ENCODE measurements around the gene RHBDL1. TPM values are rescaled to one million over a fixed set of nuclear protein-coding genes. Genes with fewer than 3 reads are reported as not detected.

Gene RHBDL1
- total RNA-seq, 5 donors from 2014 or later (not counting 1 experiment from before 2014, with no cell fraction given) = 2.0 to 3.6 (median 2.5) TPM

Other genes with a start within 250 kb of the RHBDL1 start
- gene CAPN15, start 148.0 kb upstream of the RHBDL1 start, total RNA-seq = 10 to 100 TPM; 61.7 to 89.0 (median 82.7) TPM
- not detected for gene PRR35, start 115.3 kb upstream of the RHBDL1 start, total RNA-seq
- gene NHLRC4, start 108.7 kb upstream of the RHBDL1 start, total RNA-seq = 1 to 10 TPM; 1.3 to 5.0 (median 3.6) TPM
- 10 to 100 TPM; 38.2 to 86.9 (median 63.1) TPM for gene PIGQ, start 105.7 kb upstream of the RHBDL1 start, total RNA-seq
- 10 to 100 TPM; 14.1 to 28.0 (median 24.4) TPM for gene RAB40C, start 85.6 kb upstream of the RHBDL1 start, total RNA-seq
- gene WFIKKN1, start 44.7 kb upstream of the RHBDL1 start, total RNA-seq = 1 to 10 TPM in 3 of 5 donors, under 1 TPM in 2; 0.15 to 1.5 (median 1.0) TPM
- 10 to 100 TPM; 42.1 to 94.0 (median 87.2) TPM for gene METTL26, start 39.4 kb upstream of the RHBDL1 start, total RNA-seq
- 10 to 100 TPM; 19.1 to 43.0 (median 40.0) TPM for gene MCRIP2, start 33.8 kb upstream of the RHBDL1 start, total RNA-seq
- 10 to 100 TPM; 19.7 to 35.7 (median 23.4) TPM for gene WDR90, start 26.3 kb upstream of the RHBDL1 start, total RNA-seq
- gene RHOT2, start 7.5 kb upstream of the RHBDL1 start, total RNA-seq = 100 to 1,000 TPM; 181 to 320 (median 286) TPM
- 100 to 1,000 TPM in 3 of 5 donors, 10 to 100 TPM in 2; 67.3 to 119 (median 114) TPM for gene STUB1, start 4.7 kb downstream of the RHBDL1 start, total RNA-seq
- 10 to 100 TPM; 27.3 to 54.4 (median 49.1) TPM for gene JMJD8, start 8.7 kb downstream of the RHBDL1 start, total RNA-seq
- 10 to 100 TPM; 10.7 to 22.4 (median 18.4) TPM for gene WDR24, start 14.7 kb downstream of the RHBDL1 start, total RNA-seq
- gene FBXL16, start 30.1 kb downstream of the RHBDL1 start, total RNA-seq = 10 to 100 TPM; 16.4 to 65.5 (median 50.2) TPM
- 10 to 100 TPM in 3 of 5 donors, 1 to 10 TPM in 2; 4.2 to 18.2 (median 12.0) TPM for gene METRN, start 39.4 kb downstream of the RHBDL1 start, total RNA-seq
- 10 to 100 TPM; 22.9 to 38.8 (median 27.2) TPM for gene ANTKMT, start 45.5 kb downstream of the RHBDL1 start, total RNA-seq
- gene CCDC78, start 50.8 kb downstream of the RHBDL1 start, total RNA-seq = 10 to 100 TPM in 1 of 5 donors, 1 to 10 TPM in 4; 3.1 to 17.1 (median 8.6) TPM
- gene HAGHL, start 51.4 kb downstream of the RHBDL1 start, total RNA-seq = 10 to 100 TPM in 4 of 5 donors, 1 to 10 TPM in 1; 9.9 to 50.1 (median 31.6) TPM
- gene CIAO3, start 65.3 kb downstream of the RHBDL1 start, total RNA-seq = 10 to 100 TPM; 36.2 to 69.1 (median 58.6) TPM
- gene MSLN, start 85.1 kb downstream of the RHBDL1 start, total RNA-seq = under 1 TPM in 2 of 5 donors, not detected in 3; 0.55 to 0.60 TPM
- gene RPUSD1, start 112.7 kb downstream of the RHBDL1 start, total RNA-seq = 10 to 100 TPM; 16.0 to 35.3 (median 34.5) TPM
- 10 to 100 TPM; 29.6 to 73.2 (median 49.5) TPM for gene CHTF18, start 112.9 kb downstream of the RHBDL1 start, total RNA-seq
- not detected for gene GNG13, start 125.1 kb downstream of the RHBDL1 start, total RNA-seq